Tibial nerve (tissue), 4 donors: ENCODE results near the gene CAPN3.

Experiments
- EP300 ChIP-seq, 2 donors: sonication (generic); formaldehyde crosslinking; IDR thresholded peaks; one replicate each; pipeline ENCODE4 v1.6.1; 2017; ENCODE audit warnings: antibody characterized with exemption in 2 of 2, mild to moderate bottlenecking in 1 of 2
- POLR2A ChIP-seq, 2 donors: fragments of 450-650 bp; IDR thresholded peaks; one replicate each; pipeline ENCODE4 v1.6.1; 2017; ENCODE audit warnings: antibody characterized with exemption in 2 of 2, mild to moderate bottlenecking in 2 of 2, moderate library complexity in 2 of 2
- TF ChIP-seq, protein P1 (sequence below), 5 experiments: fragments of 200-600 bp in 3 of 5; fragments of 450-650 bp in 2 of 5; sonication (generic) in 3 of 5; IDR thresholded peaks; one replicate each; pipeline ENCODE4 v1.5.1; 2016 to 2019; ENCODE audit warnings: antibody characterized with exemption in 5 of 5, mild to moderate bottlenecking in 3 of 5, moderate library complexity in 2 of 5

DNA sequence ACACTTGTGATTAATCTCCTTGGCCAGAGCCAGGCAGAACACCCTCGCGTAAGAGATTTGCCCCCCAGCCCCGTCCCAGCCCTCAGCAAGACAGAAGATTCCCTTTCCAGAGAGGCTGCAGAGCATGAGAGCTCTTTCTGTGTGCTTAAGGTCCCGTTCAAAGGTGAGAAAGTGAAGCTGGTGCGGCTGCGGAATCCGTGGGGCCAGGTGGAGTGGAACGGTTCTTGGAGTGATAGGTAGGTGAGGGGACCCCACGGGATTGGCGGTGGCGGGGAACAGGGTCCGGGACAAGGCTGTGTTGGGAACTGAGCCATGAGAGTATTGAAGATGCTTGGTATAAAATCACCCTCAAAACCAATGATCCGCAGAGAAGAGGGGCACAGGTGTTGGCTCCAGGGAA is 34.8 kb downstream of the CAPN3 start:
- no peak for TF ChIP-seq POLR2A (IDR thresholded peaks at IDR 0.05)
- TF ChIP-seq, protein P1, sequence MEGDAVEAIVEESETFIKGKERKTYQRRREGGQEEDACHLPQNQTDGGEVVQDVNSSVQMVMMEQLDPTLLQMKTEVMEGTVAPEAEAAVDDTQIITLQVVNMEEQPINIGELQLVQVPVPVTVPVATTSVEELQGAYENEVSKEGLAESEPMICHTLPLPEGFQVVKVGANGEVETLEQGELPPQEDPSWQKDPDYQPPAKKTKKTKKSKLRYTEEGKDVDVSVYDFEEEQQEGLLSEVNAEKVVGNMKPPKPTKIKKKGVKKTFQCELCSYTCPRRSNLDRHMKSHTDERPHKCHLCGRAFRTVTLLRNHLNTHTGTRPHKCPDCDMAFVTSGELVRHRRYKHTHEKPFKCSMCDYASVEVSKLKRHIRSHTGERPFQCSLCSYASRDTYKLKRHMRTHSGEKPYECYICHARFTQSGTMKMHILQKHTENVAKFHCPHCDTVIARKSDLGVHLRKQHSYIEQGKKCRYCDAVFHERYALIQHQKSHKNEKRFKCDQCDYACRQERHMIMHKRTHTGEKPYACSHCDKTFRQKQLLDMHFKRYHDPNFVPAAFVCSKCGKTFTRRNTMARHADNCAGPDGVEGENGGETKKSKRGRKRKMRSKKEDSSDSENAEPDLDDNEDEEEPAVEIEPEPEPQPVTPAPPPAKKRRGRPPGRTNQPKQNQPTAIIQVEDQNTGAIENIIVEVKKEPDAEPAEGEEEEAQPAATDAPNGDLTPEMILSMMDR (IDR thresholded peaks at IDR 0.05): no peak
- no peak for TF ChIP-seq EP300 (IDR thresholded peaks at IDR 0.05)
